Suprapubic skin (tissue), 4 donors: Measurements from ENCODE around the gene FAM98B. TPM values are rescaled to one million over a fixed set of nuclear protein-coding genes. Genes with fewer than 3 reads are reported as not detected.

Source experiments
- DNase-seq, 2 donors: peaks; one replicate each; pipeline ENCODE4 v3.0.0-alpha.2; 2019; ENCODE audit warnings: low spot score in 2 of 2
- H3K27ac ChIP-seq: fragments of 200-600 bp; sonication (generic); one replicate; pipeline ENCODE4 v1.5.1; 2019
- H3K27me3 ChIP-seq: fragments of 200-600 bp; sonication (generic); one replicate; pipeline ENCODE4 v1.5.1; 2019
- H3K36me3 ChIP-seq: fragments of 200-600 bp; sonication (generic); one replicate; pipeline ENCODE4 v1.5.1; 2019
- H3K4me1 ChIP-seq: fragments of 200-600 bp; sonication (generic); one replicate; pipeline ENCODE4 v1.5.1; 2019
- H3K4me3 ChIP-seq: fragments of 200-600 bp; sonication (generic); one replicate; pipeline ENCODE4 v1.5.1; 2019; ENCODE audit warnings: mild to moderate bottlenecking
- H3K9me3 ChIP-seq: fragments of 200-600 bp; sonication (generic); one replicate; pipeline ENCODE4 v1.5.1; 2019
- EP300 ChIP-seq: sonication (generic); formaldehyde crosslinking; IDR thresholded peaks from one replicate; pipeline ENCODE4 v1.6.1; 2017; ENCODE audit warnings: antibody characterized with exemption
- POLR2A ChIP-seq, 2 donors: fragments of 450-650 bp; IDR thresholded peaks; one replicate each; pipeline ENCODE4 v1.6.1; 2017; ENCODE audit warnings: antibody characterized with exemption in 2 of 2, mild to moderate bottlenecking in 2 of 2, moderate library complexity in 2 of 2
- POLR2AphosphoS5 ChIP-seq, 3 donors: sonication (generic); formaldehyde crosslinking; IDR thresholded peaks; one replicate each; pipeline ENCODE4 v1.6.1; 2017; ENCODE audit warnings: antibody characterized with exemption in 3 of 3
- WGBS: methylation state at CpG from one replicate; pipeline ENCODE4 v1.1.5; 2018; 5-methylcytosine and 5-hydroxymethylcytosine counted together
- total RNA-seq, 4 donors: library from RNA; depleted of rRNA; stranded (reverse); fragments of >200 nt; gene quantifications; one replicate each; pipeline ENCODE4 v1.1.0, GENCODE V29; 2016
- TF ChIP-seq, protein P1 (sequence below), 2 donors: fragments of 200-600 bp in 1 of 2; fragments of 450-650 bp in 1 of 2; sonication (generic) in 1 of 2; IDR thresholded peaks; one replicate each; pipeline ENCODE4 v1.5.1; 2016 to 2019; ENCODE audit warnings: antibody characterized with exemption in 2 of 2, mild to moderate bottlenecking in 1 of 2, moderate library complexity in 1 of 2

The FAM98B gene
- total RNA-seq, 4 donors from 2014 or later: 9.4 to 48.3 (median 14.7) TPM

DNA sequence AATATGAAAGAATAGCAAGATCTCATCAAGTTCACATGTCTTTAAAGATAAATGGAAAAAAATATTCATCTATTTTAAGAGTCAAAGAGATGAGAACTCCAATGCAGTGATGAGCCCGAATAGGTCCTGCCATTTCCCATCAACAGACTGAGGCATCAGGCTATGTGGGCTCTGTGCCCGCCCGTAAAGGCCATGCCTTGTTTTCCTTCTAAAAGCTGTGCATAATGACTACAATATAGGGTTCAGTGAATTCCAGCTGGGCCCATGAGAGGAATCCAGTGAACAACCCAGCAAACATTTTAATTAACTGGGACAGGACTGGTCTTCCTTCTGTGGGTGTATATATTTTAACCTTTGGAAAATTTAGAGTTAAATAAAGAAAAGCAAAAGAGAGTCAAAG, 66.1 kb downstream of the FAM98B start:
- WGBS: 74% methylated on average over 3 of the region's 3 CpGs
- Histone ChIP-seq H3K9me3 (no peaks in the 10 kb centered on the region), H3K4me1 (no peaks in the 10 kb centered on the region), H3K27me3 (peaks cover 4% of the 10 kb centered on the region), H3K27ac (no peak overlapping the region), H3K4me3 (no peak overlapping the region), H3K36me3 (no peaks in the 10 kb centered on the region)
- DNase-seq: no peak
- TF ChIP-seq POLR2A (IDR thresholded peaks at IDR 0.05) (no peak), EP300 (no peak), POLR2AphosphoS5 (IDR thresholded peaks at IDR 0.05) (no peak)
- TF ChIP-seq, protein P1, sequence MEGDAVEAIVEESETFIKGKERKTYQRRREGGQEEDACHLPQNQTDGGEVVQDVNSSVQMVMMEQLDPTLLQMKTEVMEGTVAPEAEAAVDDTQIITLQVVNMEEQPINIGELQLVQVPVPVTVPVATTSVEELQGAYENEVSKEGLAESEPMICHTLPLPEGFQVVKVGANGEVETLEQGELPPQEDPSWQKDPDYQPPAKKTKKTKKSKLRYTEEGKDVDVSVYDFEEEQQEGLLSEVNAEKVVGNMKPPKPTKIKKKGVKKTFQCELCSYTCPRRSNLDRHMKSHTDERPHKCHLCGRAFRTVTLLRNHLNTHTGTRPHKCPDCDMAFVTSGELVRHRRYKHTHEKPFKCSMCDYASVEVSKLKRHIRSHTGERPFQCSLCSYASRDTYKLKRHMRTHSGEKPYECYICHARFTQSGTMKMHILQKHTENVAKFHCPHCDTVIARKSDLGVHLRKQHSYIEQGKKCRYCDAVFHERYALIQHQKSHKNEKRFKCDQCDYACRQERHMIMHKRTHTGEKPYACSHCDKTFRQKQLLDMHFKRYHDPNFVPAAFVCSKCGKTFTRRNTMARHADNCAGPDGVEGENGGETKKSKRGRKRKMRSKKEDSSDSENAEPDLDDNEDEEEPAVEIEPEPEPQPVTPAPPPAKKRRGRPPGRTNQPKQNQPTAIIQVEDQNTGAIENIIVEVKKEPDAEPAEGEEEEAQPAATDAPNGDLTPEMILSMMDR (IDR thresholded peaks at IDR 0.05): no peak

DNA sequence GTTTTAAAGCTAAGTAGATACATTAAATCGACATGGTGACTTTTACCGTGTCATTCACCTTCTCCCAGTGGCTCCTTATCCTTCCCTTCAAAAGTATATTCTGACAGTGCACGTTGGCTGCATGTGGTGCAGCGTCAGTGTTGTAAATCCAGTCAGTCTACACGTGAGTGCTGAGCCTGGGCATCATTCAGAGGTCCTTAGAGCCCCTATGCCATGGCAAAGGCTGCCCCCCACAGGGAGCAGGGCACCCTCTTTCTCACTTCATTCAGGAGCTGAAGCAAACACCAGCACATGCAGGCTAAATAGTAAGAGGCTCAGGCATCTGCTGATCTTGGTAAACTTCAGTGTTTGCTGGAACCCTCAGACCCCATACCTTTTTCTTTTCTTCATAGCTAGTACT, 67.4 kb downstream of the FAM98B start:
- H3K4me1 ChIP-seq: no peaks in the 10 kb centered on the region
- H3K4me3 ChIP-seq: no peak overlapping the region
- no peaks in the 10 kb centered on the region for H3K36me3 ChIP-seq
- H3K27ac ChIP-seq: no peak overlapping the region
- 59% methylated on average over 5 of the region's 5 CpGs for whole genome bisulfite sequencing
- H3K27me3 ChIP-seq: no peaks in the 10 kb centered on the region
- DNase-seq: no peak
- TF ChIP-seq POLR2AphosphoS5 (IDR thresholded peaks at IDR 0.05): no peak
- no peak for TF ChIP-seq EP300
- TF ChIP-seq, protein P1 (IDR thresholded peaks at IDR 0.05): no peak
- TF ChIP-seq POLR2A (IDR thresholded peaks at IDR 0.05): no peak
- H3K9me3 ChIP-seq: no peaks in the 10 kb centered on the region

DNA sequence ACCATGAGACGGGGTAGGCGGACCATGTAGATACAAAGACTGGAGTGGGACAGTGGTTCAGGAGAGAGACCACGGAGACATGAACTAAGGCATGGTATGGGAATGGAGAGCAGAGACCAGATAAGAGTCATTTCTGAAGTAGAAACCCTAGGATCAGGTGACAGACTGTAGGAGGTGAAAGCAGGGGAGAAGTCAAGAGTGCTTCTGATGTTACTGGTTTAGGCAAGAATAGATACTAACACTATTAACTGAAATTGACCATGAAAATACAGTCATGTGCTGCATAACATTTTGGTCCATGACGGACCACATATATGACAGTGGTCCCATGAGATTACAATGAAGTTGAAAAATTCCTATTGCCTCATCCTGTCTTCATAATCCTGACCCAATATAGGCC, 69.0 kb downstream of the FAM98B start:
- no peaks in the 10 kb centered on the region for H3K27me3 ChIP-seq
- H3K4me3 ChIP-seq: no peak overlapping the region
- no peak for TF ChIP-seq EP300
- TF ChIP-seq POLR2A (IDR thresholded peaks at IDR 0.05): no peak
- TF ChIP-seq POLR2AphosphoS5 (IDR thresholded peaks at IDR 0.05): no peak
- TF ChIP-seq, protein P1 (IDR thresholded peaks at IDR 0.05): no peak
- no peak overlapping the region for H3K27ac ChIP-seq
- no peaks in the 10 kb centered on the region for H3K9me3 ChIP-seq
- WGBS: 94% methylated on average over 4 of the region's 4 CpGs
- DNase-seq: no peak
- H3K4me1 ChIP-seq: no peaks in the 10 kb centered on the region
- no peaks in the 10 kb centered on the region for H3K36me3 ChIP-seq

DNA sequence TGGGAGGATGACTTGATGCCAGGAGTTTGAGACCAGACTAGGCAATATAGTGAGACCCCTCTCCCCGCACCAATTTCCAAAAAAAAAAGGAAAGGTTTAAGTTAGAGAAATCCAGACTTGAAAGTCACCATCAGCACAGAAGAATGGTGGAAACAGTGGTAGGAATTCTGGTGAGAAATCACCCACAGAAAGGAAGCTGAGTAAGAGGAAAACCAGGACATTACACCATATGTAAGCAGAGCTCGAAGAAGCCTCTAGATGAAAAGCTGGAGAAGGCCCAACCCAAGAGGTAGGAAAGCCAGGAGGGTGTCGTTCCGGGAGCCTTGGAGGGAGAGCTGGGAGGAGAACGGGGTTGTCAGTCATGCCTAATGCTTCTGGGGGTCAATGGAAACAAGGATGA, 70.2 kb downstream of the FAM98B start:
- WGBS: 86% methylated on average over 5 of the region's 5 CpGs
- H3K4me3 ChIP-seq: no peak overlapping the region
- no peak for DNase-seq
- H3K4me1 ChIP-seq: no peaks in the 10 kb centered on the region
- H3K27me3 ChIP-seq: no peaks in the 10 kb centered on the region
- no peaks in the 10 kb centered on the region for H3K36me3 ChIP-seq
- TF ChIP-seq, protein P1 (IDR thresholded peaks at IDR 0.05): no peak
- TF ChIP-seq POLR2A (IDR thresholded peaks at IDR 0.05): no peak
- no peak for TF ChIP-seq EP300
- TF ChIP-seq POLR2AphosphoS5 (IDR thresholded peaks at IDR 0.05): no peak
- H3K9me3 ChIP-seq: no peaks in the 10 kb centered on the region
- H3K27ac ChIP-seq: no peak overlapping the region

DNA sequence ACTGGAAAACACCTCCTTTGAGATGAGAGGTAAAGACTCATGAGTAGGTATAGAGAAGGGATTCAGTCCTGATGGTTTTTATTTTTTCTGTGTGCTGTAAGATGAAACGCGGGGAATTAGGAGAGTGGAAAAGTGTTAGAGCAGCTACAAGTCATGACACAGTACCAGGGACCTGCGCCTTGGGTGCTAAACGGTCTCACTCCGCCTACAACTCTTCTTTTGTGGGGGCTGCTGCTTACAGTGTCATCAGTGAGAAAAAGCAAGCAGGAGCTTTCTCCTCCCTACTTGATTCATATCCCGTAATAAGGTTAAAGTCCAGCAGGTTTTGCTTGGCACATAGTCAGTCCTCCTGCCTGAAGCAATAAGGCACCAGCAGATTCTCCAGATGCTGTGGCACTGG, 71.6 kb downstream of the FAM98B start:
- no peak overlapping the region for H3K27ac ChIP-seq
- H3K4me1 ChIP-seq: no peaks in the 10 kb centered on the region
- TF ChIP-seq, protein P1 (IDR thresholded peaks at IDR 0.05): no peak
- TF ChIP-seq EP300 (no peak), POLR2A (IDR thresholded peaks at IDR 0.05) (no peak), POLR2AphosphoS5 (IDR thresholded peaks at IDR 0.05) (no peak)
- no peaks in the 10 kb centered on the region for H3K9me3 ChIP-seq
- H3K36me3 ChIP-seq: no peaks in the 10 kb centered on the region
- H3K4me3 ChIP-seq: no peak overlapping the region
- H3K27me3 ChIP-seq: no peaks in the 10 kb centered on the region
- 75% methylated on average over 6 of the region's 6 CpGs for WGBS
- DNase-seq: no peak
